K562 (cell line): ENCODE results near the gene CGB8. TPM values are rescaled to one million over a fixed set of nuclear protein-coding genes. Genes with fewer than 3 reads are reported as not detected.
A peak's percentile ranks its signal among the peaks of the same experiment; 100 is the strongest.

Source experiments
- CXXC5 ChIP-seq: fragments of 250-450 bp; sonication (Bioruptor Pico); IDR thresholded peaks from 2 replicates; pipeline ENCODE4 v1.8.0; 2022; ENCODE audit warnings: inconsistent platforms, mild to moderate bottlenecking, moderate library complexity
- HIVEP1 ChIP-seq: fragments of 250-450 bp; sonication (Bioruptor Pico); IDR thresholded peaks from 2 replicates; pipeline ENCODE4 v1.4.0; 2020; ENCODE audit warnings: mild to moderate bottlenecking
- LARP7 ChIP-seq: fragments of 450-650 bp; IDR thresholded peaks from 2 replicates; pipeline ENCODE4 v1.6.1; 2016
- MIER1 ChIP-seq: fragments of 450-650 bp; IDR thresholded peaks from 2 replicates; pipeline ENCODE4 v1.6.1; 2016; ENCODE audit warnings: antibody characterized with exemption, mild to moderate bottlenecking, low read depth
- NFE2L1 ChIP-seq: fragments of 450-650 bp; IDR thresholded peaks from 2 replicates; pipeline ENCODE4 v1.6.1; 2016; ENCODE audit warnings: missing genetic modification characterization, low read depth, mild to moderate bottlenecking, missing compliant biosample characterization, moderate library complexity, borderline replicate concordance
- NR2C2 ChIP-seq, 2 experiments: fragments of 200-800 bp in 1 of 2; sonication (Bioruptor generic) in 1 of 2; sonication (generic) in 1 of 2; formaldehyde crosslinking in 1 of 2; IDR thresholded peaks; 2 replicates each; pipeline versions ENCODE4 v1.6.1 to v1.8.0; 2016 to 2022; ENCODE audit warnings: mild to moderate bottlenecking in 1 of 2, missing compliant biosample characterization in 1 of 2, missing genetic modification characterization in 1 of 2, missing genetic modification reagents in 1 of 2
- NRF1 ChIP-seq, 2 experiments: fragments of 450-650 bp; IDR thresholded peaks in 1 of 2; conservative IDR thresholded peaks in 1 of 2; 2 replicates each; pipeline ENCODE4 v1.6.1; 2014; ENCODE audit warnings: mild to moderate bottlenecking in 2 of 2
- POLR3A ChIP-seq: IDR thresholded peaks from 2 replicates; pipeline ENCODE4 v1.6.1; 2011; ENCODE audit warnings: borderline replicate concordance, mild to moderate bottlenecking, moderate library complexity; ENCODE audit not compliant: insufficient read length, insufficient read depth; ENCODE audit errors: extremely low read depth
- RBFOX2 ChIP-seq: fragments of 200-400 bp; formaldehyde crosslinking; IDR thresholded peaks from 2 replicates; pipeline ENCODE4 v1.6.1; 2017; ENCODE audit warnings: low read depth, mild to moderate bottlenecking, low read length, moderate library complexity
- SAP30 ChIP-seq: fragments of 200-600 bp; sonication (generic); IDR thresholded peaks from 2 replicates; pipeline ENCODE4 v1.6.1; 2012; ENCODE audit warnings: borderline replicate concordance, low read depth, mild to moderate bottlenecking, moderate library complexity, low read length, control low read depth, inconsistent platforms; ENCODE audit not compliant: insufficient read depth, poor library complexity, severe bottlenecking
- SMAD2 ChIP-seq: fragments of 150-350 bp; IDR thresholded peaks from 2 replicates; pipeline ENCODE4 v1.6.1; 2014; ENCODE audit warnings: low read depth, mild to moderate bottlenecking, low read length
- TAF7 ChIP-seq: fragments of 450-650 bp; IDR thresholded peaks from 2 replicates; pipeline ENCODE4 v1.6.1; 2016; ENCODE audit warnings: missing genetic modification characterization, missing compliant biosample characterization
- TARDBP ChIP-seq: fragments of 450-650 bp; IDR thresholded peaks from 2 replicates; pipeline ENCODE4 v1.6.1; 2016
- ZFP30 ChIP-seq: fragments of 250-450 bp; sonication (Bioruptor Pico); IDR thresholded peaks from 2 replicates; pipeline ENCODE4 v1.8.0; 2022; ENCODE audit warnings: moderate library complexity, mild to moderate bottlenecking, inconsistent platforms, borderline replicate concordance
- ZNF134 ChIP-seq: fragments of 250-450 bp; sonication (Bioruptor Pico); conservative IDR thresholded peaks from 2 replicates; pipeline ENCODE4 v1.4.0; 2020
- ZNF263 ChIP-seq: sonication (generic); formaldehyde crosslinking; IDR thresholded peaks from 2 replicates; pipeline ENCODE4 v1.8.0; 2022; ENCODE audit warnings: mild to moderate bottlenecking, missing genetic modification reagents, borderline replicate concordance
- polyA plus RNA-seq, 8 experiments: library from polyadenylated mRNA; depleted of rRNA in 4 of 8; stranded (reverse) in 5 of 8; unstranded in 3 of 8; fragments of >200 nt; fragmentation: Nextera tagmentation in 2 of 8; fragmentation: Illumina TruSeq in 1 of 8; extraction: Ambion mirVana in 2 of 8; extraction: Trizol in 1 of 8; gene quantifications; 2 replicates each; pipeline versions ENCODE4 v1.2.1 to v1.2.3, GENCODE V29; 2011 to 2014; ENCODE audit warnings: inconsistent platforms in 1 of 8, missing spikeins in 1 of 8
- total RNA-seq, 7 experiments: library from RNA; depleted of rRNA in 6 of 7; stranded (reverse); fragments of >200 nt in 6 of 7; fragmentation: Illumina TruSeq in 2 of 7; extraction: Trizol in 2 of 7; gene quantifications; 2 replicates each; pipeline versions ENCODE4 v1.2.1 to v1.2.3, GENCODE V29; 2011 to 2021; ENCODE audit warnings: low replicate concordance in 1 of 7
- TF ChIP-seq, protein P1 (sequence below), 2 experiments: fragments of 450-650 bp in 1 of 2; sonication (generic) in 1 of 2; formaldehyde crosslinking in 1 of 2; IDR thresholded peaks in 1 of 2; conservative IDR thresholded peaks in 1 of 2; 2 replicates each; pipeline versions ENCODE4 v1.6.1 to v1.8.1; 2016 to 2023; ENCODE audit warnings: mild to moderate bottlenecking in 2 of 2, moderate library complexity in 2 of 2, inconsistent platforms in 1 of 2, missing genetic modification reagents in 1 of 2
- TF ChIP-seq, protein P2 (sequence below): fragments of 250-450 bp; sonication (Bioruptor Pico); IDR thresholded peaks from 2 replicates; pipeline ENCODE4 v1.4.0; 2020; ENCODE audit warnings: mild to moderate bottlenecking, moderate library complexity
- TF ChIP-seq, protein P3 (sequence below): sonication (generic); formaldehyde crosslinking; IDR thresholded peaks from 2 replicates; pipeline ENCODE4 v1.8.1; 2023; ENCODE audit warnings: mild to moderate bottlenecking, missing genetic modification reagents, moderate library complexity
- TF ChIP-seq, protein P4 (sequence below), 2 experiments: fragments of 450-650 bp; conservative IDR thresholded peaks; 2 replicates each; pipeline ENCODE4 v1.6.1; 2017; ENCODE audit warnings: mild to moderate bottlenecking in 2 of 2, moderate library complexity in 2 of 2

The CGB8 gene
- total and polyA plus RNA-seq, 9 of the 15 experiments (the other 6 are each of a cell fraction or from before 2014, with no cell fraction given): not detected

DNA sequence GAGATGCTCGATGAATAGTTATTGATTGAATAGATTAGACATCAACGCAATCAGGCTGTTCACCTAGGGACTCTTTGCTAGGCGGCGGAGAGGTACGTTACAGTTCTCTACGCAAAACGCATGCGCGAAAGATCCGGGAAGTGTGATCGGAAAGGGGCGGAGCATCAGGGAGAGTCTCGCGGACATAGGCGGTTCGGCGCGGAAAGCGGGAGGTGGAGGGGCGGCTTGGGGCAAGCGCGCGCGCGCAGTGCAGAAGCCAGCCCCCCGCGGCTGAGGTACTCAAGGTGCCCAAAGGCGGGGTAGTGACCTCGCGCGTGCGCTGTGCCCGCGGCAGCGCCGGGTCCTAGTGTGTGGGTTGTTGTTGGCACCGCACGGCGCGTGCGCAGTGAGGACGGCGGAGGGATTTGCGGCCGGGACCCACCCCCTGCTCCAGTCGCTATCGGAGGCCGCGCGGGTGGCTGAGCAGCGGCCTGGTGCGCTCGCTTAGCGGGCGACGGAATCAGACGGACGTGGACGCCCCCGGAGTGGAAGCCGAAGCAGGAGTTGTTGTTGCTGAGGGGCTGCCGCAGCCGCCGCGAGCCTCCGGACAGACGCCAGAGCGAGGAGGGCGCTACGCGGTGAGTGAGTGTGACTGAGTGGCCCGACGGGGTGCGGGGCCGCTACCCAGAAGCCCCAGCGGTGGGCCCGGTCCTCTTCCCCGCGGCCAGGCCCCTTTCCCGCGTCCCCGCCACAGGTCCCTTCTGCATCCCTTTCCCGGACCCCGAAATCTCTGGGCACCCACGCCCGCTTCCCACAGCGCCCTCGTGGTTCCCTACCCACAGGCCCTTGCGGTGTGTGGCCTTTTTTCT lies 36.3 kb upstream of the CGB8 start, which contains the start of gene SNRNP70 (continued):
- TF ChIP-seq, protein P1, sequence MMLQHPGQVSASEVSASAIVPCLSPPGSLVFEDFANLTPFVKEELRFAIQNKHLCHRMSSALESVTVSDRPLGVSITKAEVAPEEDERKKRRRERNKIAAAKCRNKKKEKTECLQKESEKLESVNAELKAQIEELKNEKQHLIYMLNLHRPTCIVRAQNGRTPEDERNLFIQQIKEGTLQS (IDR thresholded peaks at IDR 0.05): no peak
- TF ChIP-seq, protein P1 (CRISPR knock-in tag; conservative IDR thresholded peaks at IDR 0.05): no peak; the same call in 1 of the 2 replicates
- TF ChIP-seq LARP7 (0 out of 2 replicates have a peak, but pooled peaks have one; percentile 55), TAF7 (tag) (peak; percentile 97), NFE2L1 (tag) (no peak), ZFP30 (CRISPR knock-in tag) (no peak), SAP30 (peak; percentile 81), RBFOX2 (peak; percentile 100), POLR3A (no peak), ZNF263 (CRISPR knock-in tag) (peak; percentile 44; the same call in 1 of the 2 replicates), NRF1 (conservative IDR thresholded peaks at IDR 0.05 in 1 of 2, IDR thresholded peaks at IDR 0.05 in 1 of 2) (peak; percentile 100), NR2C2 (CRISPR knock-in tag; IDR thresholded peaks at IDR 0.05) (no peak), NR2C2 (tag; IDR thresholded peaks at IDR 0.05) (peak; percentile 83), HIVEP1 (peak; percentile 61; the same call in 1 of the 2 replicates), ZNF134 (CRISPR knock-in tag) (0 out of 2 replicates have a peak, but pooled peaks have one; percentile 29), TARDBP (no peak), MIER1 (no peak), SMAD2 (no peak), CXXC5 (CRISPR knock-in tag) (peak; percentile 89)
- TF ChIP-seq, protein P2, sequence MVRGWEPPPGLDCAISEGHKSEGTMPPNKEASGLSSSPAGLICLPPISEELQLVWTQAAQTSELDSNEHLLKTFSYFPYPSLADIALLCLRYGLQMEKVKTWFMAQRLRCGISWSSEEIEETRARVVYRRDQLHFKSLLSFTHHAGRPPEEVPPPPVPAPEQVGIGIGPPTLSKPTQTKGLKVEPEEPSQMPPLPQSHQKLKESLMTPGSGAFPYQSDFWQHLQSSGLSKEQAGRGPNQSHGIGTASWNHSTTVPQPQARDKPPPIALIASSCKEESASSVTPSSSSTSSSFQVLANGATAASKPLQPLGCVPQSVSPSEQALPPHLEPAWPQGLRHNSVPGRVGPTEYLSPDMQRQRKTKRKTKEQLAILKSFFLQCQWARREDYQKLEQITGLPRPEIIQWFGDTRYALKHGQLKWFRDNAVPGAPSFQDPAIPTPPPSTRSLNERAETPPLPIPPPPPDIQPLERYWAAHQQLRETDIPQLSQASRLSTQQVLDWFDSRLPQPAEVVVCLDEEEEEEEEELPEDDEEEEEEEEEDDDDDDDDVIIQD (CRISPR knock-in tag): 0 out of 2 replicates have a peak, but pooled peaks have one; percentile 41
- TF ChIP-seq, protein P3, sequence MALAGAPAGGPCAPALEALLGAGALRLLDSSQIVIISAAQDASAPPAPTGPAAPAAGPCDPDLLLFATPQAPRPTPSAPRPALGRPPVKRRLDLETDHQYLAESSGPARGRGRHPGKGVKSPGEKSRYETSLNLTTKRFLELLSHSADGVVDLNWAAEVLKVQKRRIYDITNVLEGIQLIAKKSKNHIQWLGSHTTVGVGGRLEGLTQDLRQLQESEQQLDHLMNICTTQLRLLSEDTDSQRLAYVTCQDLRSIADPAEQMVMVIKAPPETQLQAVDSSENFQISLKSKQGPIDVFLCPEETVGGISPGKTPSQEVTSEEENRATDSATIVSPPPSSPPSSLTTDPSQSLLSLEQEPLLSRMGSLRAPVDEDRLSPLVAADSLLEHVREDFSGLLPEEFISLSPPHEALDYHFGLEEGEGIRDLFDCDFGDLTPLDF (CRISPR knock-in tag): peak; percentile 73; the same call in 1 of the 2 replicates
- TF ChIP-seq, protein P4, sequence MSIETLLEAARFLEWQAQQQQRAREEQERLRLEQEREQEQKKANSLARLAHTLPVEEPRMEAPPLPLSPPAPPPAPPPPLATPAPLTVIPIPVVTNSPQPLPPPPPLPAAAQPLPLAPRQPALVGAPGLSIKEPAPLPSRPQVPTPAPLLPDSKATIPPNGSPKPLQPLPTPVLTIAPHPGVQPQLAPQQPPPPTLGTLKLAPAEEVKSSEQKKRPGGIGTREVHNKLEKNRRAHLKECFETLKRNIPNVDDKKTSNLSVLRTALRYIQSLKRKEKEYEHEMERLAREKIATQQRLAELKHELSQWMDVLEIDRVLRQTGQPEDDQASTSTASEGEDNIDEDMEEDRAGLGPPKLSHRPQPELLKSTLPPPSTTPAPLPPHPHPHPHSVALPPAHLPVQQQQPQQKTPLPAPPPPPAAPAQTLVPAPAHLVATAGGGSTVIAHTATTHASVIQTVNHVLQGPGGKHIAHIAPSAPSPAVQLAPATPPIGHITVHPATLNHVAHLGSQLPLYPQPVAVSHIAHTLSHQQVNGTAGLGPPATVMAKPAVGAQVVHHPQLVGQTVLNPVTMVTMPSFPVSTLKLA (conservative IDR thresholded peaks at IDR 0.05): peak; percentile 73 to 92; a peak in 3 of 4 replicates
